Naive thymus-derived CD8-positive, alpha-beta T cell (primary cell): ENCODE measurements around the gene RAC3. TPM values are rescaled to one million over a fixed set of nuclear protein-coding genes. Genes with fewer than 3 reads are reported as not detected.
A peak's percentile ranks its signal among the peaks of the same experiment; 100 is the strongest.

Experiments used
- ATAC-seq, 2 donors: fragments of 150-1000 bp; cut with Tn5 transposase in 1 of 2; sonication (Bioruptor Pico), chemical (Tn5 transposase) in 1 of 2; 1 replicate in 1 of 2; 2 replicates in 1 of 2; pipeline ENCODE4 v1.10.0; 2021; ENCODE audit warnings: mild to moderate bottlenecking in 2 of 2, moderate library complexity in 2 of 2
- POLR2A ChIA-PET: fragments of 350-600 bp; sonication (Branson Sonifier 250); formaldehyde crosslinking; loops from one replicate; lab custom pipeline; 2021; ENCODE audit warnings: antibody characterized with exemption; lab: Charles Lee
- DNase-seq, 10 donors: peaks; one replicate each; pipeline versions ENCODE4 v3.0.0 to v3.0.0-alpha.2; 2020 to 2022
- H3K27ac Mint-ChIP-seq, 10 donors: one replicate each; pipeline ENCODE4 v1.8.0; 2020 to 2022; ENCODE audit warnings: mild to moderate bottlenecking in 10 of 10, mixed read lengths in 10 of 10, moderate library complexity in 4 of 10, inconsistent platforms in 1 of 10
- H3K27me3 Mint-ChIP-seq, 5 donors: one replicate each; pipeline ENCODE4 v1.8.0; 2021 to 2022; ENCODE audit warnings: mixed read lengths in 5 of 5
- H3K36me3 Mint-ChIP-seq, 3 donors: one replicate each; pipeline ENCODE4 v1.8.0; 2020 to 2022; ENCODE audit warnings: mixed read lengths in 3 of 3, mild to moderate bottlenecking in 2 of 3, inconsistent platforms in 1 of 3
- H3K4me1 Mint-ChIP-seq, 4 donors: one replicate each; pipeline ENCODE4 v1.8.0; 2021 to 2022; ENCODE audit warnings: mixed read lengths in 4 of 4
- H3K4me3 Mint-ChIP-seq, 10 donors: one replicate each; pipeline ENCODE4 v1.8.0; 2020 to 2022; ENCODE audit warnings: mild to moderate bottlenecking in 10 of 10, mixed read lengths in 10 of 10, moderate library complexity in 6 of 10, inconsistent platforms in 1 of 10
- H3K9me3 Mint-ChIP-seq, 9 donors: one replicate each; pipeline ENCODE4 v1.8.0; 2020 to 2022; ENCODE audit warnings: mixed read lengths in 9 of 9, mild to moderate bottlenecking in 3 of 9, inconsistent platforms in 1 of 9, moderate library complexity in 1 of 9
- polyA plus RNA-seq, 3 donors: library from polyadenylated mRNA; unstranded; fragments of 300-500 nt; fragmentation: Illumina TruSeq; gene quantifications; one replicate each; pipeline ENCODE4 v1.2.3, GENCODE V29; 2021
- total RNA-seq, 8 experiments: library from RNA in 2 of 8; stranded (reverse) in 2 of 8; gene quantifications; one replicate each; pipeline ENCODE4 v1.2.3 and lab custom pipeline; 2021 to 2026

RAC3 gene
- total and polyA plus RNA-seq, 5 experiments from 2014 or later: 1.4 to 1.5 TPM; not detected in 3

- H3K27ac Mint-ChIP-seq: no peak overlapping the region
- H3K4me3 Mint-ChIP-seq: peak overlapping the region in 2 of 10 donors; percentile 22 to 41
- no peak for DNase-seq
- POLR2A ChIA-PET: interaction anchor here (2.2 kb wide), 1 partner anchor 58 kb away, joined by 5 read pairs; the partner anchor contains the start of gene NOTUM
- peaks cover 0 to 4% (median 0%) of the 10 kb centered on the region in 3 donors for H3K36me3 Mint-ChIP-seq
- no peak for ATAC-seq
- peaks cover 5 to 22% (median 17%) of the 10 kb centered on the region in 4 donors for H3K4me1 Mint-ChIP-seq
- no peaks in the 10 kb centered on the region for H3K9me3 Mint-ChIP-seq
- no peaks in the 10 kb centered on the region for H3K27me3 Mint-ChIP-seq
These were observed 13.1 kb upstream of the RAC3 start for GRCh38 chr17:82018152-82018988.

- no peak for DNase-seq
- Mint-ChIP-seq H3K4me3 (no peak overlapping the region), H3K9me3 (no peaks in the 10 kb centered on the region), H3K27me3 (no peaks in the 10 kb centered on the region), H3K36me3 (peaks cover 0 to 4% (median 0%) of the 10 kb centered on the region in 3 donors), H3K4me1 (peaks cover 7 to 29% (median 22%) of the 10 kb centered on the region in 4 donors), H3K27ac (no peak overlapping the region)
- ATAC-seq: no peak
- POLR2A ChIA-PET: interaction anchor here (1.4 to 4.6 kb wide), 3 partner anchors 42 to 59 kb away, joined by 5 to 61 read pairs (median 5); partner anchors contain the start of genes ASPSCR1 and NOTUM
These were observed 12.3 kb upstream of the RAC3 start for GRCh38 chr17:82018989-82019689.

DNA sequence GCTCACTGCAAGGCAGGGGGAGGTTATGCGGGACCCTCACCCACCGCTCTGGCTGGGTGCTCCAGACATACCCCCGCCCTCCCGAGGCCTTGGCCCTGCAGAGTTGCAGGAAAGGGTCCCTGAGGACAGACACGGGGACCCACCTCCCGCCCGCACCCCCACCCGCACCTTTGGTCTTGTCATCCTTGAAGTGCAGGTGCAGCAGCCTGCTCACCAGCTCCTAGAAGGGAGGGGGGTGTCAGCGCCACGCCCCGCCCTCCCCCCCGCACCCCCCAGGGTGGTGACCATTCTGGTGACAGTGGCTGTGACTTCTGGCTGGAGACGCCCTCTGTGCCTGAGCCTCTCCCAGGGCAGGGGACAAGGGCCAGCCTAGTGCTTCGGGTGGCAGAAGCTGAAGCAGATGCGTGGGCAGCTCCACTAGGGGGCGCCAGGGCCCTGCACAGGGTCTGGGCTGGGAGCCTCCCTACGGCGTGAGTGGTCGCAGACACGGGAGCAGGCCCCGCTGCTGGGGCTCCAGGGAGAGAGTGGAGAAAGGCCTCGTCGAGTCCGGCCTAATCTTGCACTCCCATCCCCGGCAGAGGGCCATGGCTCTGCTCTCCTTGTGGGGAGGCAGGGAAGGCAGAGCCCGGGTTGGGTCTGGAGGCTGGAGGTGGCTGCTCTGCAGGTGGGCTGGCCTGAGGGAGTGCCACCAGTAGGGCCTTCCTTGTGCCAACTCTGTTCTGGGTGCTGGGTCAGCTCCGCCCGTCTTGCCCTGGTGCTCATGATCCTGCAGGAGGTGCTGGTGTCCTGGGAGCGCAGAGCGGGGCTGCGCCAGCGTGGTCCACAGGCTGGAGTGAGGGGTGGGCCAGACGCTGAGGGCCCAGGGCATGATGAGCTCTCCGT is 11.5 kb upstream of the RAC3 start:
- POLR2A ChIA-PET: interaction anchor here (0.8 to 4.6 kb wide), 3 partner anchors 17 to 60 kb away, joined by 3 to 61 read pairs (median 5); partner anchors contain the start of genes ASPSCR1 and NOTUM
- DNase-seq: peak; percentile 24 to 80 (median 57)
- peak overlapping the region in 1 of 10 donors; percentile 39 for H3K27ac Mint-ChIP-seq
- ATAC-seq: no peak
- H3K27me3 Mint-ChIP-seq: no peaks in the 10 kb centered on the region
- peak overlapping the region in 2 of 10 donors; percentile 33 to 68 for H3K4me3 Mint-ChIP-seq
- peaks cover 7 to 29% (median 23%) of the 10 kb centered on the region in 4 donors for H3K4me1 Mint-ChIP-seq
- peaks cover 0 to 4% (median 0%) of the 10 kb centered on the region in 3 donors for H3K36me3 Mint-ChIP-seq
- no peaks in the 10 kb centered on the region for H3K9me3 Mint-ChIP-seq

GRCh38 chr17:82020572-82021106 is 10.8 kb upstream of the RAC3 start:
- POLR2A ChIA-PET: interaction anchor here (0.5 to 6.0 kb wide), 6 partner anchors 17 to 82 kb away, joined by 3 to 61 read pairs (median 8); partner anchors contain the start of genes ASPSCR1, DCXR and NOTUM
- Mint-ChIP-seq H3K9me3 (no peaks in the 10 kb centered on the region), H3K27ac (no peak overlapping the region), H3K27me3 (no peaks in the 10 kb centered on the region), H3K4me1 (peaks cover 7 to 29% (median 23%) of the 10 kb centered on the region in 4 donors), H3K36me3 (peaks cover 0 to 4% (median 0%) of the 10 kb centered on the region in 3 donors), H3K4me3 (peak overlapping the region in 5 of 10 donors; percentile 22 to 62 (median 40))
- ATAC-seq (no peak), DNase-seq (no peak)

GRCh38 chr17:82021107-82021899 is 10.2 kb upstream of the RAC3 start:
- no peak for ATAC-seq
- peaks cover 0 to 4% (median 0%) of the 10 kb centered on the region in 3 donors for H3K36me3 Mint-ChIP-seq
- DNase-seq: peak; percentile 30 to 84 (median 53)
- peak overlapping the region; percentile 76 to 92 (median 84) for H3K4me3 Mint-ChIP-seq
- no peaks in the 10 kb centered on the region for H3K27me3 Mint-ChIP-seq
- no peaks in the 10 kb centered on the region for H3K9me3 Mint-ChIP-seq
- H3K4me1 Mint-ChIP-seq: peaks cover 10 to 29% (median 23%) of the 10 kb centered on the region in 4 donors
- H3K27ac Mint-ChIP-seq: peak overlapping the region in 7 of 10 donors; percentile 36 to 90 (median 65)
- POLR2A ChIA-PET: interaction anchor here (0.5 to 6.0 kb wide), 5 partner anchors 16 to 81 kb away, joined by 3 to 61 read pairs (median 12); partner anchors contain the start of genes ASPSCR1, DCXR and NOTUM

GRCh38 chr17:82021900-82022309 is 9.6 kb upstream of the RAC3 start:
- Mint-ChIP-seq H3K4me3 (peak overlapping the region; percentile 76 to 92 (median 84)), H3K36me3 (peaks cover 0 to 4% (median 0%) of the 10 kb centered on the region in 3 donors), H3K9me3 (no peaks in the 10 kb centered on the region), H3K27ac (peak overlapping the region in 6 of 10 donors; percentile 57 to 90 (median 66)), H3K4me1 (peaks cover 10 to 29% (median 23%) of the 10 kb centered on the region in 4 donors), H3K27me3 (no peaks in the 10 kb centered on the region)
- DNase-seq (no peak), ATAC-seq (no peak)
- POLR2A ChIA-PET: interaction anchor here (0.9 to 6.0 kb wide), 7 partner anchors 16 to 151 kb away, joined by 3 to 61 read pairs (median 13); partner anchors contain the start of genes ARHGDIA, ASPSCR1, DCXR and NOTUM

- H3K9me3 Mint-ChIP-seq: no peaks in the 10 kb centered on the region
- H3K4me1 Mint-ChIP-seq: peaks cover 10 to 29% (median 23%) of the 10 kb centered on the region in 4 donors
- peak within 1 kb of the TSS; percentile 76 to 92 (median 84) for H3K4me3 Mint-ChIP-seq
- H3K27ac Mint-ChIP-seq: peak within 1 kb of the TSS in 8 of 10 donors; percentile 57 to 93 (median 70)
- H3K27me3 Mint-ChIP-seq: no peaks in the 10 kb centered on the region
- no peak for DNase-seq
- POLR2A ChIA-PET: interaction anchor here (0.5 to 6.0 kb wide), 15 partner anchors 14 to 498 kb away, joined by 3 to 61 read pairs (median 5); partner anchors contain the start of genes ARHGDIA, ASPSCR1, DCXR and DUS1L
- no peak for ATAC-seq
- H3K36me3 Mint-ChIP-seq: peaks cover 0 to 4% (median 0%) of the 10 kb centered on the region in 3 donors
These were observed 9.0 kb upstream of the RAC3 start, which contains the start of gene CENPX for GRCh38 chr17:82022310-82022980. Gene CENPX, minus strand, starts transcription at chr17:82022878. Its CDS starts 17 bp downstream, at chr17:82022861.

DNA sequence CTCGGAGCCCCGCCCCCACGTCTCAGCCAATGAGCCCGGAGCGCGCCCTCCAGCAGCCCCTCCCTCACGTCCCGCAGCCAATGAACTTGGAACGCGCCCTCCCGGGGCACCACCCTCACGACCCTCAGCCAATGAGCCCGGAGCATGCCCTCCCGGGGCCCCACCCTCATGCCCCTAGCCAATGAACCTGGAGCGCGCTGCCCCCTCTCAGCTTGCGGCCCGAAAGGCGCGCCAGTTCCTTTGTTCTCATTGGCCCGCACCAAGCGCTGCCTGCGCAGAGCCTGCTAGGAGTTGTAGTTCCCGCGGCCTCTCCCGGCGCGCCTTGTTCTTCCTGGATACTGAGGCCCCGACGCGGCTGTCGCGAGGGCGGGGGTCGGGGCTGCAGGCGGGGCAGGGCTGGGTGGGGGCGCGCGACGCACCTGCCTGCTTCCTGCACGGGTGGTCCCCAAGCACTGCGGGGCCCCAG is 8.5 kb upstream of the RAC3 start, which contains the start of gene LRRC45:
LRRC45 (plus strand) TSS at position 325 of the 466 bp plus-strand sequence. CDS start 339 bp downstream, outside the sequence.
- POLR2A ChIA-PET: interaction anchor here (0.7 to 6.0 kb wide), 15 partner anchors 13 to 497 kb away, joined by 3 to 61 read pairs (median 4); partner anchors contain the start of genes ARHGDIA, ASPSCR1, DCXR and DUS1L

DNA sequence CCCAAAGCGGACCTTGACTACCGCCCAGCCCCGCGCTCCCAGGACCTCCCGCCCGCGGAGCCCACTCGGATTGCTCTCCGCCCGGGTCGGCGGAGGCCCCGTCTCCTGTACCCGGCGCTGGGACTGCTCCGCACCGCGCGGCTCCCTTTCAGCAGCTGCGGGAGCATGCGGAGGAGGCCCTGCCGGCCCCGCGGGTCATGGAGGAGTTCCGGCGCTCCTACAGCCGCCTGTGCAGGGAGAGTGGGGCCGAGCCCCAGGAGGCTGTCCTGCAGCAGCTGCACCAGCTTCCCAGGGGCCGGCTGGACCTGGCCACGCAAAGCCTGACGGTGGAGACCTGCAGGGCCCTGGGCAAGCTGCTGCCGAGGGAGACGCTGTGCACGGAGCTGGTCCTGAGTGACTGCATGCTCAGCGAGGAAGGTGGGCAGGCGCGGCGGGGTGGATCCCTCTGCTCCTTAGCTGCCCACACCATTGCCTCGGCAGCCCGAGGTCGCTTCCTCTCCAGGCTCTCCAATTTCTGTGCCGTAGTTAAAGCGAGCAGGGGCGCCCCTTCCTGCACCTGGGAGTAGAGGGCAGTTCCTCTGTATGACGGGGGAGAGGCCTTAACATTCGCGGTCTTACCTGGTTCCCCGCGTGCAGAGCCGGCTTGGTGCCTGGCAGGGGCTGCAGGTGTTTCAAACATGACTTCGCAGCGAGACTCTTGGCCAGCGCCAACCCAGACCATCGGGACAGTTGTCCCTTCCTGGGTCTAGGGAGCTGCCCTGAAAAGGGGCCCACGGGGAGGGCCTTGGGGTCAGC is 7.8 kb upstream of the RAC3 start:
- Mint-ChIP-seq H3K27ac (peak overlapping the region in 3 of 10 donors; percentile 9 to 22 (median 15)), H3K4me3 (peak overlapping the region; percentile 67 to 88 (median 76)), H3K36me3 (peaks cover 0 to 1% (median 0%) of the 10 kb centered on the region in 3 donors), H3K27me3 (no peaks in the 10 kb centered on the region), H3K9me3 (no peaks in the 10 kb centered on the region), H3K4me1 (peaks cover 12 to 29% (median 24%) of the 10 kb centered on the region in 4 donors)
- peak in 1 of 2 donors; percentile 8 for ATAC-seq
- POLR2A ChIA-PET: interaction anchor here (1.0 to 6.0 kb wide), 12 partner anchors 14 to 269 kb away, joined by 3 to 61 read pairs (median 5); partner anchors contain the start of genes ARHGDIA, ASPSCR1, DCXR and DUS1L
- peak in 2 of 10 donors; percentile 13 to 27 for DNase-seq

More for the DNA sequence above, 8.5 kb upstream of the RAC3 start, which contains the start of gene LRRC45:
- Mint-ChIP-seq H3K4me1 (peaks cover 12 to 29% (median 24%) of the 10 kb centered on the region in 4 donors), H3K27me3 (no peaks in the 10 kb centered on the region), H3K27ac (peak within 1 kb of the TSS in 8 of 10 donors; percentile 15 to 93 (median 66)), H3K4me3 (peak within 1 kb of the TSS; percentile 76 to 92 (median 84)), H3K9me3 (no peaks in the 10 kb centered on the region), H3K36me3 (peaks cover 0 to 4% (median 0%) of the 10 kb centered on the region in 3 donors)
- DNase-seq: peak; percentile 94 to 100 (median 100)
- peak; percentile 93 to 96 for ATAC-seq
